ENCODE results near the gene SAP30L. TPM values are rescaled to one million over a fixed set of nuclear protein-coding genes. Genes with fewer than 3 reads are reported as not detected.
A peak's percentile ranks its signal among the peaks of the same experiment; 100 is the strongest.

SAP30L gene
- total RNA-seq, 3 donors from 2014 or later (not counting 1 experiment from before 2014, with no cell fraction given) = 37.0 to 48.4 (median 47.6) TPM

GRCh38 chr5:154478224-154478565 is 32.4 kb downstream of the SAP30L start, which contains the start of gene HAND1:
TSS of gene HAND1 (minus strand) at chr5:154478227. CDS start at chr5:154478008, 219 bp downstream.
- no peak within 1 kb of the TSS for H3K27ac Mint-ChIP-seq
- WGBS (ENCODE audit: insufficient coverage) = 6% methylated on average over 16 of the region's 20 CpGs
- ATAC-seq (no peak), DNase-seq (no peak)
- Histone ChIP-seq H3K4me3 (ENCODE audit: low read length) (no peak within 1 kb of the TSS), H3K9me3 (ENCODE audit: control insufficient read depth, insufficient read depth, low read length) (no peaks in the 10 kb centered on the region), H3K4me1 (ENCODE audit: control insufficient read depth, insufficient read depth, low read length) (peaks cover 54% of the 10 kb centered on the region), H3K36me3 (ENCODE audit: control insufficient read depth, insufficient read depth, low read length) (no peaks in the 10 kb centered on the region), H3K27ac (ENCODE audit: low read length) (no peak within 1 kb of the TSS), H3K27me3 (ENCODE audit: control insufficient read depth, insufficient read depth, low read length) (peaks cover 91% of the 10 kb centered on the region)
- no peaks in the 10 kb centered on the region for H3K36me3 Mint-ChIP-seq
- no peak for TF ChIP-seq CTCF (IDR thresholded peaks at IDR 0.05)
- H3K27me3 Mint-ChIP-seq (ENCODE audit: low read depth in 2 of 2) = peaks cover 77 to 81% of the 10 kb centered on the region in 2 donors
- peaks cover 35 to 48% of the 10 kb centered on the region in 2 donors for H3K4me1 Mint-ChIP-seq
- intact Hi-C loops (cut with micrococcal nuclease) = no loop called here
- no peaks in the 10 kb centered on the region for H3K9me3 Mint-ChIP-seq
- no peak within 1 kb of the TSS for H3K4me3 Mint-ChIP-seq

- intact Hi-C loops (cut with micrococcal nuclease) = no loop called here
- H3K9me3 ChIP-seq (ENCODE audit: control insufficient read depth, insufficient read depth, low read length) = peaks cover under 1% of the 10 kb centered on the region
- H3K36me3 ChIP-seq (ENCODE audit: control insufficient read depth, insufficient read depth, low read length) = no peaks in the 10 kb centered on the region
- peaks cover 88% of the 10 kb centered on the region for H3K27me3 ChIP-seq (ENCODE audit: control insufficient read depth, insufficient read depth, low read length)
- 8% methylated on average over 26 of the region's 27 CpGs for WGBS (ENCODE audit: insufficient coverage)
- Mint-ChIP-seq H3K27me3 (ENCODE audit: low read depth in 2 of 2) (peaks cover 78 to 82% of the 10 kb centered on the region in 2 donors), H3K4me3 (no peak overlapping the region), H3K9me3 (no peaks in the 10 kb centered on the region), H3K4me1 (peaks cover 34 to 45% of the 10 kb centered on the region in 2 donors), H3K36me3 (no peaks in the 10 kb centered on the region), H3K27ac (no peak overlapping the region)
- no peak overlapping the region for H3K27ac ChIP-seq (ENCODE audit: low read length)
- no peak for DNase-seq
- no peak for TF ChIP-seq CTCF (IDR thresholded peaks at IDR 0.05)
- peaks cover 48% of the 10 kb centered on the region for H3K4me1 ChIP-seq (ENCODE audit: control insufficient read depth, insufficient read depth, low read length)
- ATAC-seq = no peak
- H3K4me3 ChIP-seq (ENCODE audit: low read length) = no peak overlapping the region
These were observed 33.0 kb downstream of the SAP30L start for GRCh38 chr5:154478752-154479159.

- Histone ChIP-seq H3K4me1 (ENCODE audit: control insufficient read depth, insufficient read depth, low read length) (peaks cover 43% of the 10 kb centered on the region), H3K27me3 (ENCODE audit: control insufficient read depth, insufficient read depth, low read length) (peaks cover 88% of the 10 kb centered on the region), H3K27ac (ENCODE audit: low read length) (no peak overlapping the region), H3K9me3 (ENCODE audit: control insufficient read depth, insufficient read depth, low read length) (peaks cover 2% of the 10 kb centered on the region), H3K36me3 (ENCODE audit: control insufficient read depth, insufficient read depth, low read length) (no peaks in the 10 kb centered on the region), H3K4me3 (ENCODE audit: low read length) (no peak overlapping the region)
- no peak for TF ChIP-seq CTCF (IDR thresholded peaks at IDR 0.05)
- 4% methylated on average over 40 of the region's 44 CpGs for WGBS (ENCODE audit: insufficient coverage)
- H3K27ac Mint-ChIP-seq = no peak overlapping the region
- DNase-seq = no peak
- H3K27me3 Mint-ChIP-seq (ENCODE audit: low read depth in 2 of 2) = peaks cover 78 to 82% of the 10 kb centered on the region in 2 donors
- no peak overlapping the region for H3K4me3 Mint-ChIP-seq
- peaks cover 28 to 39% of the 10 kb centered on the region in 2 donors for H3K4me1 Mint-ChIP-seq
- no peaks in the 10 kb centered on the region for H3K36me3 Mint-ChIP-seq
- intact Hi-C loops (cut with micrococcal nuclease) = no loop called here
- no peaks in the 10 kb centered on the region for H3K9me3 Mint-ChIP-seq
- ATAC-seq = peak in 1 of 3 donors; percentile 36
These were observed 33.6 kb downstream of the SAP30L start for GRCh38 chr5:154479160-154479943.

All from natural killer cell (primary cell).